ENCODE measurements around the gene OPA3. TPM values are rescaled to one million over a fixed set of nuclear protein-coding genes. Genes with fewer than 3 reads are reported as not detected.

OPA3 gene
- polyA plus RNA-seq, 1 donor from 2014 or later = 6.0 TPM

GRCh38 chr19:45547965-45548609, 36.5 kb downstream of the OPA3 start:
- no peak overlapping the region for H3K27ac ChIP-seq (ENCODE audit: low read length)
- no peaks in the 10 kb centered on the region for H3F3A ChIP-seq (ENCODE audit: insufficient read depth, low read length, poor library complexity, severe bottlenecking)
- H2AFZ ChIP-seq (ENCODE audit: low read depth, low read length) = no peak overlapping the region
- TF ChIP-seq TAF1 (IDR thresholded peaks at IDR 0.05; ENCODE audit: low read depth) = no peak
- H3K9me2 ChIP-seq (ENCODE audit: insufficient read depth, low read length) = no peaks in the 10 kb centered on the region
- H3K9ac ChIP-seq (ENCODE audit: low read length) = no peak overlapping the region
- no peak overlapping the region for H3K4me2 ChIP-seq (ENCODE audit: low read length)
- H3K9me3 ChIP-seq (ENCODE audit: low read length) = no peaks in the 10 kb centered on the region
- H3K36me3 ChIP-seq (ENCODE audit: insufficient read depth, low read length) = no peaks in the 10 kb centered on the region
- H3K79me2 ChIP-seq (replicated peaks; ENCODE audit: insufficient read depth, low read length) = no peaks in the 10 kb centered on the region
- H3K27me3 ChIP-seq (ENCODE audit: insufficient read depth, low read depth, low read length) = no peaks in the 10 kb centered on the region
- H4K20me1 ChIP-seq (ENCODE audit: insufficient read depth) = no peaks in the 10 kb centered on the region
- H3K4me3 ChIP-seq (ENCODE audit: low read length) = no peak overlapping the region

GRCh38 chr19:45547211-45547770, 37.3 kb downstream of the OPA3 start:
- no peaks in the 10 kb centered on the region for H3K9me2 ChIP-seq (ENCODE audit: insufficient read depth, low read length)
- H3K36me3 ChIP-seq (ENCODE audit: insufficient read depth, low read length) = no peaks in the 10 kb centered on the region
- H4K20me1 ChIP-seq (ENCODE audit: insufficient read depth) = no peaks in the 10 kb centered on the region
- no peak overlapping the region for H3K27ac ChIP-seq (ENCODE audit: low read length)
- no peak overlapping the region for H3K4me2 ChIP-seq (ENCODE audit: low read length)
- TF ChIP-seq EP300 (conservative IDR thresholded peaks at IDR 0.05; ENCODE audit: poor library complexity, severe bottlenecking) (no peak), SMC3 (conservative IDR thresholded peaks at IDR 0.05; ENCODE audit: poor library complexity) (no peak), POLR2AphosphoS5 (IDR thresholded peaks at IDR 0.05) (no peak), REST (IDR thresholded peaks at IDR 0.05; ENCODE audit: borderline replicate concordance) (no peak), EZH2 (IDR thresholded peaks at IDR 0.05; ENCODE audit: borderline replicate concordance, insufficient read depth, low read length, poor library complexity, severe bottlenecking) (no peak), RAD21 (conservative IDR thresholded peaks at IDR 0.05) (no peak), TAF1 (IDR thresholded peaks at IDR 0.05; ENCODE audit: low read depth) (no peak), MXI1 (conservative IDR thresholded peaks at IDR 0.05; ENCODE audit: poor library complexity, severe bottlenecking) (no peak), CTCF (IDR thresholded peaks at IDR 0.05; ENCODE audit: poor library complexity, severe bottlenecking) (no peak)
- H3K4me3 ChIP-seq (ENCODE audit: low read length) = no peak overlapping the region
- H3K27me3 ChIP-seq (ENCODE audit: insufficient read depth, low read depth, low read length) = no peaks in the 10 kb centered on the region
- H3F3A ChIP-seq (ENCODE audit: insufficient read depth, low read length, poor library complexity, severe bottlenecking) = no peaks in the 10 kb centered on the region
- H2AFZ ChIP-seq (ENCODE audit: low read depth, low read length) = no peak overlapping the region
- no peaks in the 10 kb centered on the region for H3K79me2 ChIP-seq (replicated peaks; ENCODE audit: insufficient read depth, low read length)
- no peaks in the 10 kb centered on the region for H3K9me3 ChIP-seq (ENCODE audit: low read length)
- H3K9ac ChIP-seq (ENCODE audit: low read length) = no peak overlapping the region

All from neural cell (in vitro differentiated cells).